ENCODE measurements around the gene DNER. TPM values are rescaled to one million over a fixed set of nuclear protein-coding genes. Genes with fewer than 3 reads are reported as not detected.
"Not testable (repeated sequence)": the region's sequence is repeated elsewhere in the genome, so short reads cannot be mapped to it uniquely, and the experiment has no call there.

The DNER gene
- total RNA-seq, 4 donors from 2014 or later = 1.5 to 13.1 (median 4.7) TPM

- peaks cover 0 to 1% (median 1%) of the 10 kb centered on the region in 4 donors for H3K4me1 ChIP-seq
- H3K27ac ChIP-seq = no peak overlapping the region
- no peaks in the 10 kb centered on the region for H3K9me3 ChIP-seq
- peaks cover 0 to 45% of the 10 kb centered on the region in 2 donors for H3K27me3 ChIP-seq
- no peak overlapping the region for H3K4me3 ChIP-seq
- H3K36me3 ChIP-seq = no peaks in the 10 kb centered on the region
- DNase-seq (ENCODE audit: low spot score in 2 of 2) = no peak
- no peak for TF ChIP-seq EP300 (IDR thresholded peaks at IDR 0.05)
- TF ChIP-seq, protein P1, sequence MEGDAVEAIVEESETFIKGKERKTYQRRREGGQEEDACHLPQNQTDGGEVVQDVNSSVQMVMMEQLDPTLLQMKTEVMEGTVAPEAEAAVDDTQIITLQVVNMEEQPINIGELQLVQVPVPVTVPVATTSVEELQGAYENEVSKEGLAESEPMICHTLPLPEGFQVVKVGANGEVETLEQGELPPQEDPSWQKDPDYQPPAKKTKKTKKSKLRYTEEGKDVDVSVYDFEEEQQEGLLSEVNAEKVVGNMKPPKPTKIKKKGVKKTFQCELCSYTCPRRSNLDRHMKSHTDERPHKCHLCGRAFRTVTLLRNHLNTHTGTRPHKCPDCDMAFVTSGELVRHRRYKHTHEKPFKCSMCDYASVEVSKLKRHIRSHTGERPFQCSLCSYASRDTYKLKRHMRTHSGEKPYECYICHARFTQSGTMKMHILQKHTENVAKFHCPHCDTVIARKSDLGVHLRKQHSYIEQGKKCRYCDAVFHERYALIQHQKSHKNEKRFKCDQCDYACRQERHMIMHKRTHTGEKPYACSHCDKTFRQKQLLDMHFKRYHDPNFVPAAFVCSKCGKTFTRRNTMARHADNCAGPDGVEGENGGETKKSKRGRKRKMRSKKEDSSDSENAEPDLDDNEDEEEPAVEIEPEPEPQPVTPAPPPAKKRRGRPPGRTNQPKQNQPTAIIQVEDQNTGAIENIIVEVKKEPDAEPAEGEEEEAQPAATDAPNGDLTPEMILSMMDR (IDR thresholded peaks at IDR 0.05) = no peak
- 57 to 59% methylated on average over 2 of the region's 2 CpGs for WGBS, 2 donors
Measured at GRCh38 chr2:229708335-229708734, 6.0 kb downstream of the DNER start.

GRCh38 chr2:229703909-229704630, 10.3 kb downstream of the DNER start:
- DNase-seq (ENCODE audit: low spot score in 2 of 2) = no peak
- peaks cover 0 to 8% of the 10 kb centered on the region in 2 donors for H3K27me3 ChIP-seq
- H3K4me3 ChIP-seq = no peak overlapping the region
- 55 to 58% methylated on average over 5 of the region's 5 CpGs for WGBS, 2 donors
- H3K9me3 ChIP-seq = no peaks in the 10 kb centered on the region
- no peak overlapping the region for H3K27ac ChIP-seq
- no peaks in the 10 kb centered on the region for H3K36me3 ChIP-seq
- no peaks in the 10 kb centered on the region for H3K4me1 ChIP-seq
- TF ChIP-seq, protein P1 (IDR thresholded peaks at IDR 0.05) = no peak
- TF ChIP-seq EP300 (IDR thresholded peaks at IDR 0.05) (no peak), POLR2A (IDR thresholded peaks at IDR 0.05) (no peak)

- no peak overlapping the region for H3K27ac ChIP-seq
- no peaks in the 10 kb centered on the region for H3K36me3 ChIP-seq
- TF ChIP-seq, protein P1 (IDR thresholded peaks at IDR 0.05) = no peak
- no peak for TF ChIP-seq EP300 (IDR thresholded peaks at IDR 0.05)
- TF ChIP-seq POLR2A (IDR thresholded peaks at IDR 0.05) = no peak
- no peak overlapping the region for H3K4me3 ChIP-seq
- no peaks in the 10 kb centered on the region for H3K27me3 ChIP-seq
- no peaks in the 10 kb centered on the region for H3K4me1 ChIP-seq
- WGBS, 2 donors = 79 to 82% methylated on average over 6 of the region's 6 CpGs
- DNase-seq (ENCODE audit: low spot score in 2 of 2) = no peak
- no peaks in the 10 kb centered on the region for H3K9me3 ChIP-seq
Measured at GRCh38 chr2:229701716-229702115, 12.6 kb downstream of the DNER start.

DNA sequence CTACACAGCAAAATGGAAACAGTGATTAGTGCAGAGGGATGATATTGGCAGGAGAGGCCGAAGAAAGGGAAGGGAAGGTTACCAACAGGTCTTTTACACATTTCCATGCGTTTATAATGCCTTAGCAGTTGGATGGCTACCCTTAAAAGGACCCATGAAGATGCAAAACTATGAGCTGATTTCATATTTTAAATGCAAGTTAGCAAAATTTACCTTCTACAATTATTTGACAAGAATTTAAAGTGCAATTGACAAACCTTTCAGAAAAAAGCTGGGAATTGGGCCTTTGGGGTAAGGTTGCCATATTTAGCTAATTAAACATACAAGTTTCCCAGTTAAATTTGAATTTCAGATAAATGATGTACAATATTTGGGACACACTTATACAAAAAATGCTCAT, 13.3 kb downstream of the DNER start:
- no peaks in the 10 kb centered on the region for H3K4me1 ChIP-seq
- no peak overlapping the region for H3K27ac ChIP-seq
- DNase-seq (ENCODE audit: low spot score in 2 of 2) = no peak
- no peak overlapping the region for H3K4me3 ChIP-seq
- no peaks in the 10 kb centered on the region for H3K9me3 ChIP-seq
- no peaks in the 10 kb centered on the region for H3K36me3 ChIP-seq
- TF ChIP-seq, protein P1 (IDR thresholded peaks at IDR 0.05) = no peak
- TF ChIP-seq EP300 (IDR thresholded peaks at IDR 0.05) = no peak
- no peak for TF ChIP-seq POLR2A (IDR thresholded peaks at IDR 0.05)
- 69 to 77% methylated on average over 2 of the region's 2 CpGs for WGBS, 2 donors
- H3K27me3 ChIP-seq = no peaks in the 10 kb centered on the region

DNA sequence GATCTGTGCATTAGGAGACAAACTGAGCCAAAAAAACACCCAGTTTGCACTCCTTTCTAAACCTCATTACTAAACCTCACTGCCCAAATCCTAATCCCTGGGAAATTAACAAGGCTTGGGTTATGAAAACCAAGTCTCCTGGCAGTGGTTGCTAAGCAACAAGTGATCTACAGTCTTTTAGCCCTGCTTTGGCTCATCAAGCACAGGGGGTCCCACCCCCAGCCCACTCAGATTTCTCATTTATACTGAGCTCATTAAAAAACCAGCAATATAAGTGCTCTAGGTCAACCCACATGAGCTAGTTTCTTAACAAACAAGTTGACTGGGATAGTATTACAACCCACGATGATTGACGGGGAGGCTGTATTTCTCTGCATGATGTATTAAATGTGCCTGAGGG, 18.4 kb downstream of the DNER start:
- TF ChIP-seq, protein P1 (IDR thresholded peaks at IDR 0.05) = no peak
- TF ChIP-seq EP300 (IDR thresholded peaks at IDR 0.05) = no peak
- Histone ChIP-seq H3K36me3 (no peaks in the 10 kb centered on the region), H3K27me3 (no peaks in the 10 kb centered on the region), H3K27ac (no peak overlapping the region), H3K4me1 (no peaks in the 10 kb centered on the region), H3K9me3 (no peaks in the 10 kb centered on the region), H3K4me3 (no peak overlapping the region)
- 71 to 90% methylated on average over 2 of the region's 2 CpGs for WGBS, 2 donors
- DNase-seq (ENCODE audit: low spot score in 2 of 2) = no peak

GRCh38 chr2:229693845-229694244, 20.5 kb downstream of the DNER start:
- H3K36me3 ChIP-seq; H3K9me3 ChIP-seq; DNase-seq (ENCODE audit: low spot score in 2 of 2); H3K4me3 ChIP-seq; H3K27ac ChIP-seq; H3K27me3 ChIP-seq; H3K4me1 ChIP-seq: not testable (repeated sequence)
- 44 to 75% methylated on average over 1 of the region's 1 CpG for WGBS, 2 donors
